Cardiac fibroblast (primary cell): ENCODE measurements around the gene PATE2.
A peak's percentile ranks its signal among the peaks of the same experiment; 100 is the strongest.

ENCODE experiments used
- DNase-seq, 2 donors: peaks; one replicate each; pipeline versions ENCODE4 v3.0.0 to v3.0.0-alpha.2; 2010; ENCODE audit warnings: low read depth in 2 of 2
- H3K4me3 ChIP-seq, 2 donors: replicated peaks in 1 of 2; 1 replicate in 1 of 2; 2 replicates in 1 of 2; pipeline ENCODE4 v1.5.1; 2011; ENCODE audit warnings: low read depth in 2 of 2, low read length in 2 of 2, mild to moderate bottlenecking in 2 of 2, moderate library complexity in 1 of 2
- CTCF ChIP-seq: IDR thresholded peaks from one replicate; pipeline ENCODE4 v1.5.1; 2011; ENCODE audit warnings: low read depth, mild to moderate bottlenecking, low read length, inconsistent platforms

The PATE2 gene

GRCh38 chr11:125778728-125779127 is at the start of gene PATE2:
TSS of gene PATE2 (minus strand) at chr11:125778828. CDS start at chr11:125778773, 55 bp downstream.
- H3K4me3 ChIP-seq = no peak within 1 kb of the TSS
- no peak for TF ChIP-seq CTCF
- no peak for DNase-seq

DNA sequence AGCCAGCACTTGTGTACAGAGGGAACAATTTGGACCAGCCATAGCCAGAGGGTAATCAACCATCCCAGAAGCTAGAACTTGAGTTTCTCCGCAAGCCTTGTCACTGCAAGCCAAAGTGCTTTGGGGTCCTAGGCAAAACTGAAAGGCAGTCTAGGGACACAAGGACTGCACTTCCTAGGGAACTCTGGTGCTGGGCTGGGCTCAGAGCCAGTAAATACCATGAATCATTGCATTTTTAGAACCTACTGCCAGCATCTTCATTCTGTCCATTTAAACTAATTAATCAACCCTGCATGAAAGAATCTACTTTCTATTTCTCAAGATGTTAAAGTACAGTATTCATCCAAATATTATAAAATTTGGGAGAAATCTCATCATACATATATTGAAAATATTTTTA is 29.3 kb upstream of the PATE2 start:
- no peak for TF ChIP-seq CTCF
- no peak overlapping the region for H3K4me3 ChIP-seq
- DNase-seq = peak; percentile 21 to 27

DNA sequence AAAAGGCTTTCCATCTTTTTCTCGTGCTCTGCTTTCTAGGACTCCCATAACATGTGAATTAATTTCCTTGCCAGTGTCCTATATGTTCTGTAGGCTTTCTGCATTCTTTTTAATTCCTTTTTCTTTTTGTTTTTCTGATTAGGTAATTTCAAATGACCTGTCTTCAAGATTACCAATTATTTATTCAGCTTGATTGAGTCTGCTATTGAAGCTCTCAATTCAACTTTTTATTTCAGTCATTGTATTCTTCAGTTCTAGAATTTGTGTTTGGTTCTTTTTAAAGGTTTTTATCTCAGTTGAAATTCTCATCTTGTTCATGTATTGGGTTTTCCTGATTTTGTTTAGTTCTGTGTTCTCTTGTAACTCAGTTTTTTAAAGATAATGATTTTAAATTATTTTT is 23.8 kb upstream of the PATE2 start:
- no peak for TF ChIP-seq CTCF
- no peak for DNase-seq

GRCh38 chr11:125799808-125800207 is 21.2 kb upstream of the PATE2 start:
- no peak for DNase-seq
- H3K4me3 ChIP-seq = no peak overlapping the region
- no peak for TF ChIP-seq CTCF

More for the DNA sequence above, 23.8 kb upstream of the PATE2 start:
- H3K4me3 ChIP-seq = no peak overlapping the region

DNA sequence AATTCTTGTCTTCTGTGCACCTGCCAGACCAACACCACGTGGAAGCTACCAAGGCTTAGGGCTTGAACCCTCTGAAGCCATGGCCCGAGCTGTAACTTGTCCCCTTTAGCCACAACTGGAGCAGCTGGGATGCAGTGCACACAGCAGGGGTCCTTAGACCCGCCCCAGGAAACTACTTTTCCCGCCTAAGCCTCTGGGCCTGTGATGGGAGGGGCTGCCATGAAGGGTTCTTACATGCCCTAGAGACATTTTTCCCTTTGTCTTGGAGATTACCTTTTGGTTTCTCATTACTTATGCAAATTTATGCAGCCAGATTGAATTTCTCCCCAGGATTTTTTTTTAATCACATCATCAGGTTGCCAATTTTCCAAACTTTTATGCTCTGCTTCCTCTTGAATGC is 19.0 kb upstream of the PATE2 start:
- no peak overlapping the region for H3K4me3 ChIP-seq
- TF ChIP-seq CTCF = no peak
- no peak for DNase-seq

- no peak for TF ChIP-seq CTCF
- no peak overlapping the region for H3K4me3 ChIP-seq
- no peak for DNase-seq
Observed at GRCh38 chr11:125790825-125791224, 12.2 kb upstream of the PATE2 start.

DNA sequence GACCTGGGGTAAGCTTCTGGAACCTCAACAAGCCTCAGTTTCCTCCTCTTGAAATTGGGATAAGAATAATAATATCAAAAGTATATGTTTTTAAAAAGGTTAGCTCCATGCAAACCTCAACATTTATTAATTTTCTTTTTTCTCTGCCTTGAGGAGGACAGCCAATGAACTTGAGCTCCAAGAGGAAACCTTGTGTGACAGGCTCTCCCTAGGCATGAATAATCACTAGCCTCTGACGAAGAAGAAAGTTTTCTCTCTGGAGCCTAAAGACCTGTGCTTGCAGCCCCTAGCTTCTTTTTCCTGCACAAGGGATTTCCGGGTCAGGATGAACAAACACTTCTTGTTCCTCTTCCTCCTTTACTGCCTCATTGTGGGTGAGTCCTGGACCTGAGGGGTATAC is 9.2 kb upstream of the PATE2 start, which contains the start of gene PATE3:
Gene PATE3, plus strand, starts transcription at position 301 of the 400 bp plus-strand sequence. Its CDS starts 25 bp downstream, at position 326.
- TF ChIP-seq CTCF = no peak
- H3K4me3 ChIP-seq = no peak within 1 kb of the TSS
- DNase-seq = no peak
